Regular cardiac myocyte (primary cell): Measurements from ENCODE around the gene AP4M1. TPM values are rescaled to one million over a fixed set of nuclear protein-coding genes. Genes with fewer than 3 reads are reported as not detected.

Source experiments
- total RNA-seq: library from RNA; depleted of rRNA; stranded (reverse); fragments of >200 nt; gene quantifications from 2 replicates; pipeline ENCODE4 v1.2.3, GENCODE V29; 2014

AP4M1 gene, protein sequence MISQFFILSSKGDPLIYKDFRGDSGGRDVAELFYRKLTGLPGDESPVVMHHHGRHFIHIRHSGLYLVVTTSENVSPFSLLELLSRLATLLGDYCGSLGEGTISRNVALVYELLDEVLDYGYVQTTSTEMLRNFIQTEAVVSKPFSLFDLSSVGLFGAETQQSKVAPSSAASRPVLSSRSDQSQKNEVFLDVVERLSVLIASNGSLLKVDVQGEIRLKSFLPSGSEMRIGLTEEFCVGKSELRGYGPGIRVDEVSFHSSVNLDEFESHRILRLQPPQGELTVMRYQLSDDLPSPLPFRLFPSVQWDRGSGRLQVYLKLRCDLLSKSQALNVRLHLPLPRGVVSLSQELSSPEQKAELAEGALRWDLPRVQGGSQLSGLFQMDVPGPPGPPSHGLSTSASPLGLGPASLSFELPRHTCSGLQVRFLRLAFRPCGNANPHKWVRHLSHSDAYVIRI
- total RNA-seq: 16.5 and 22.0 TPM in 2 replicates

DNA sequence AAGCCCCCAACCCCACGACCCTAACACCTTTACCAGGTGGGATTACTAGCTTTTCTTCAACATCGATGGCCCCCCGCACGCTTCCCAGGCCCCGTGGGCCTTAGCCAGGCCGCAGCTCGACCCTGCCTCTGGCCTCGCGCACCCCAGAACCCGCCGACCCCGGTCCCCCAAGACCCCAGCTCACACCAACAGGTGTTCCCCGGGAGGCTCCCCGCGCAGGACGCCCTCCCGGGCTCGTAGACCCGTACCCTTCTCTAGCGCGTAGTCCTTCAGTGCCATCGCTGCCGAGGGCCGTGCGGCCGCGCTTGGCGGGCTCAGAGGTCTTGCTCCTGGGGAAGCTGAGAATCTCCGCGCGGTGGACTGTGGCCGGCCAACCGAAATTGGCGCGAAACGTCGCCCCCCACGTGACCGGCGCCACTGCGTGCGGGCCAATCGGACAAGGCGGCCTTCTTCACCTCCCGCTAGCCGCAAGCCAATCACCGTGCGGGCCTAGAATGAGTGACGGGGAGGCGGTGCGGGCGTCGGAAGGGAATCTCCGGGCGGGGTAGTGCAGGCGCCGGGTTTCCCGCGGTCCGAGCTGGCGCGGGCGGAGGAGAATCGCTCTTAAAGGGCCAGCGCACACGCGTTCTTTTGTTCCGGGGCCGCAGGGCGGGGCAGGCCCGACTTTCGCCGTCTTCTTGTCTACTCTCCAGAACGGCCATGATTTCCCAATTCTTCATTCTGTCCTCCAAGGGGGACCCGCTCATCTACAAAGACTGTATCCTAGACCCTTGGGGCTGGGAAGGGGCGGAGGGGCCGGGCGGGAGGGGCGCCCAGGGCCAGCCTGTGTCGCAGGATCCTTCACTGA is at the start of gene AP4M1, which contains the start of gene MCM7:
Gene AP4M1, plus strand, starts transcription at position 628 of the 847 bp plus-strand sequence. Its CDS starts 72 bp downstream, at position 700.
Gene MCM7, minus strand, starts transcription at position 382 of the 847 bp plus-strand sequence. Its CDS starts 103 bp downstream, at position 279.

DNA sequence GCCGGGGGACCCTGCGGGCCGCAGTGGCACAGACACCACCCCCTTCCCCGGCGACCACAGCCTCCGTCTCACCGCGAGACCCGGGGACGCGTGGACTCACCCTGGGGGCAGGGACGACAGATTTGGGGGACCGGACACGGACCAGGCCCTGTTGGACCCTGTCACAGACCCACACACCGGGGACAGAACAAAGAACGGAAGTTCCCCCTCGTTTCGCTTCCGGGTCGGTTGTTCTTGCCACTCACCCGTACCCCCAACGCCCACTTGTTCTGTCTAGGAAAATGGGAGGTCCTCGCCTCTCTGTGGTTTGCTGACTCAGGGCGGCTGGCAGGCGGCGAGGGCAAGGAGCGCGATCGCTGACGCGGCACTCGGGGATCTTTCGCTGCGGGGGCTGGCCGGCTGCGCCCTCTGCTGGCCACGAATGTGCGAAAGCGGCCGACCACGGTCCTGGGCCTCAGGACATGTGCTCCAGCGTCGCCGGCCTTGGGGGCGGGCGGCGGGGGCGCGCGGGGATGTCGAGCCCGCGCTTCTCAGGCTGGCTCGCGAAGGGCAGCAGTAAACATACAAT is 19.8 kb upstream of the AP4M1 start, which contains the start of gene ZNF3:
Gene ZNF3, minus strand, starts transcription at position 189 of the 568 bp plus-strand sequence. CDS start 4,366 bp downstream, outside the sequence.

DNA sequence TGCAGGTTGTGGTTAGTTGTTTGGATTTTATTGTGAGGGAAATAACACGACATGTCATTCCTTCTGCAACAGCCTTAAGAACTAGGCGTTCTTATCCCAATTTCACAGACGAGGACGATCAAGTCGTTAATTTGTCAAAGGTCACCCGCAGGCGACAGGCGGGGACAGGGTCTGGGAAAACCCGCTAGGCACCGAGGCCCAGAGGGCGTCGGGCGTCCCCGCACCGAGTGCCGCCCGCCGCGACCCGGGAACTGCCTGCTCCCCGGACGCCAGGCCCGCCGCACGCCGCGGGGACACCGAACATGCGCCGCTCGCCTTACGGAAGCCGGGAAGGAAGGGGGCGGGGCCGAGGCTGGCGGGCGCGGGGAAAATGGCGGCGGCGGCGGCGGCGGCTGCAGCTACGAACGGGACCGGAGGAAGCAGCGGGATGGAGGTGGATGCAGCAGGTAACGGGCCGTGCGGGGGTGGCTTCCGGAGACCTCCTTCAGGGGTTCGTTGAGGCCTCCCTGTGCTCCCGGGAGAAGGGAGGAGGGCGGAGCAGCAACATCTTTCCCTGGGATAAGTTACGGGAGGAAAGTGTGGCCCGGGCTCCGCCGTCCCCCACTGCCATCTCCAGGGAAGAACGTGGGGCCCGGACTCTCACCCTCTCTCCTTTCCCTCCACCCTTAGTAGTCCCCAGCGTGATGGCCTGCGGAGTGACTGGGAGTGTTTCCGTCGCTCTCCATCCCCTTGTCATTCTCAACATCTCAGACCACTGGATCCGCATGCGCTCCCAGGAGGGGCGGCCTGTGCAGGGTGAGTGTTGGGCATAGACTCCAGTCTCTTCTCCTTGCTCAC is 12.6 kb upstream of the AP4M1 start, which contains the start of gene COPS6:
Gene COPS6, plus strand, starts transcription at position 349 of the 837 bp plus-strand sequence. Its CDS starts 22 bp downstream, at position 371.

DNA sequence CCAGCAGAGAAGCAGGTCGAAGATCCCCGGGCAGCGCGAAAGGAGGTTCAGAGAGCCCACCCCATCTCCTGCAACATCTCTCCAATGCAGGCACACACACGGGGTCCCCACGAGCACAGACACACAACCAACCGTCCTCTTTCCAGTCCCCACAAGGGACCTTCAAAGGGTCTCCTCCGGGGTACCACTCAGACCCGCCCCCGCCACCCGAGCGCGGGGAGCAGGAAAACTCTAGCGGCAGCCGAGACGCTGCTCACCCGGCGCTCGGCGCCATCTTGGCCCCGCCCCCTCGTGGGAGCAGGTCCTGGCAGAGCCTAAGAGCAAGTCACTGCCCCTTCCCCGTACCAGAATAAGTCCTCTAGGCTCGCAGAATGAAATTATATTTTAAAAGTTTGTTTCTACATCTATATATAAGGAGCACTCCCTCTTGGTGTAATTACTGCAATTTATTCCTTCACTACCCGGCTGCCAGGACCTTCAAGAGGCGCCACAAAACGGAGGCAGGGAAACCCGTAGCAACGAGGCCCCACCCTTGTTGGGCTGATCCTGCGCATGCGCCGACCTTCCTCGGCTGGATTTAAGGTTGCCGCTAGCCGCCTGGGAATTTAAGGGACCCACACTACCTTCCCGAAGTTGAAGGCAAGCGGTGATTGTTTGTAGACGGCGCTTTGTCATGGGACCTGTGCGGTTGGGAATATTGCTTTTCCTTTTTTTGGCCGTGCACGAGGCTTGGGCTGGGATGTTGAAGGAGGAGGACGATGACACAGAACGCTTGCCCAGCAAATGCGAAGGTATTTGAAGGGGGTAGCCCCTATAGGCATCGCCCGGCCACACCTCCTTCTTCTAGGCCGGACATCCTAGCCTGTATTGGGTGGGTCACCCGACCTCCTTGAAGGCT is 17.9 kb downstream of the AP4M1 start, which contains the start of the genes CNPY4 and TAF6:
Gene CNPY4, plus strand, starts transcription at position 563 of the 898 bp plus-strand sequence. Its CDS starts 111 bp downstream, at position 674.
Gene TAF6, minus strand, starts transcription at position 287 of the 898 bp plus-strand sequence. CDS start 5,149 bp downstream, outside the sequence.

DNA sequence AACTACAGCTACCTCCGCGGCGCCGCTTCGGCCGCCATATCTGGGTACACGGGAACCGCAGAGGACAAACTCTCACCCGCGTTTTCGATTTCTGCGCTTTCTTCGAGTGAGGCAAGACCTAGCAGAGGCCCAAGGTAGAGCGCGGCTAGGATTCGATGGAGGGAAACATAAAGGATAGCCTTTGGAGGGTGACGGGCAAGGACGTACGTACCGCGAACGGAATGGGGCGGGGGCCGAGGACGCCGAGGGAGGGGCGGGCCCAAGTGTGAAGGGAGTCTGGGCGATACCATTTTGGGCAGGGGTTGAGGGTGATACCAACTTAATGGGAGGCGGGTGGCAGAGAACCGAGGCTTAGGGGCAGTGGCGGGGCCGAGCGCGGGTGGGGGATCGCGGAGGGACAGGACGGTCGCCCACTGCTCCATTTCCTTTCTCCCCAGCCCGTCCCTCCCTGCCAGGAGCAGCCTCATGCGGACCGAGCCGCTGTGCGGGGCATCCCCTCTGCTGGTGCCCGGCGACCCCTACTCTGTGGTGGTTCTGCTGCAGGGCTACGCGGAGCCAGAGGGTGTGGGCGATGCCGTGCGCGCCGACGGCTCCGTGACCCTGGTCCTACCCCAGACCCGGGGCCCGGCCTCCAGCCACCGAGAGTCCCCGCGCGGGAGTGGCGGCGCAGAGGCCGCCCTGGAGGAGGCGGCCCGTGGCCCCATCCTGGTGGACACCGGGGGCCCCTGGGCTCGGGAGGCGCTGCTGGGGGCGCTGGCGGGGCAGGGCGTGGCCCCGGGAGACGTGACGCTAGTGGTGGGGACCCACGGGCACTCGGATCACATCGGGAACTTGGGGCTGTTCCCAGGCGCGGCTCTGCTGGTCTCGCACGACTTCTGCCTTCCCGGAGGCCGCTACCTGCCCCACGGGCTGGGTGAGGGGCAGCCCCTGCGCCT is 25.8 kb downstream of the AP4M1 start, which contains the start of gene MBLAC1:
Gene MBLAC1, plus strand, starts transcription at position 37 of the 935 bp plus-strand sequence. Its CDS starts 429 bp downstream, at position 466.

DNA sequence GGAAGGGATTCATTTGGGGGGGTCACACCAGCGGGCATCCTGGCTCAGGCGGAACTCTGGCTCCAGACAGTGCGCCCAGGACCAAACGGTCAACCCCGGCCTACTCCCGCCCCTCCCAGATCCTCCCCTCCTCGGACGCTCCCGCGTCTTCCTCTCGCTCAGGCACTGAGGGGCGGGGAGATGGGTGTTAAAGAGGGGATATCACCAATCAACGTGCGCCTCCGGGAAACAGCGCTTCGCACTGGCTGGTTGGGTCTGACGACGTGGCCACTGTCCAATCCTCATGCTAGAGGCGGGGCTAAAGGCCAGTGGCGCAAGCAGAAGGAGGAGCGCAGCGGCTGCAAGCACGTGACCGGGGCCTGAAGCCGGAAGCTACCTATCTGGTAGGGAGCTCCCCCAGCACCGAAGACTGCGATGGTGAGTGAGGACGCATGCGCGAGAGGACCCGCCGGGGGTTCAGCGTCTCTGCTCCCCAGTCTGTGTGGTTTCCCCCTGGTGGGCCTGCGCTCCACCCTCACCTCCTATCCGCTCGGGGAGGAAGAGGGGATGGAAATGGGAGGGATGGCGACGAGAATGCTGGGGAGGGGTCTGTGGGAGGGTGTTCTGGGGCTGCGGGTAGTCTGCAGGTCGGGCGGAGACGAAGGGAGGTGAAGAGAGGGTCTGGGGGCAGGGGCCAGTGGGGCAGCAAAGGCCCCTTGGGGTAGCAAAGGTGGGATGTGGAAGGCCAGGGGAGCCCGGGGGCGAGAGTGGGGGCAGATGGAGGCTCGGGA is 47.3 kb downstream of the AP4M1 start, which contains the start of gene LAMTOR4:
Gene LAMTOR4, plus strand, starts transcription at position 360 of the 770 bp plus-strand sequence. Its CDS starts 55 bp downstream, at position 415.

Other genes starting within 250 kb of the AP4M1 start
- under 0.01 and 0.28 TPM in 2 replicates for gene OR2AE1, start 224.6 kb upstream of the AP4M1 start, total RNA-seq
- 16.7 and 22.8 TPM in 2 replicates for gene TRIM4, start 182.1 kb upstream of the AP4M1 start, total RNA-seq
- 0.19 and 0.28 TPM in 2 replicates for gene GJC3, start 172.0 kb upstream of the AP4M1 start, total RNA-seq
- not detected in 2 replicates for gene AZGP1, start 125.6 kb upstream of the AP4M1 start, total RNA-seq
- gene ZKSCAN1, start 86.0 kb upstream of the AP4M1 start, total RNA-seq: 35.3 and 49.3 TPM in 2 replicates
- gene ZSCAN21, start 51.9 kb upstream of the AP4M1 start, total RNA-seq: 7.9 and 11.8 TPM in 2 replicates
- gene ZNF3, start 19.9 kb upstream of the AP4M1 start, total RNA-seq: 17.4 and 20.0 TPM in 2 replicates
- 41.7 and 150 TPM in 2 replicates for gene COPS6, start 12.7 kb upstream of the AP4M1 start, total RNA-seq
- gene MCM7, start 246 bp upstream of the AP4M1 start, total RNA-seq: 20.0 and 148 TPM in 2 replicates
- 33.0 and 51.6 TPM in 2 replicates for gene TAF6, start 17.7 kb downstream of the AP4M1 start, total RNA-seq
- 39.9 and 57.2 TPM in 2 replicates for gene CNPY4, start 18.0 kb downstream of the AP4M1 start, total RNA-seq
- 2.5 and 4.2 TPM in 2 replicates for gene MBLAC1, start 25.3 kb downstream of the AP4M1 start, total RNA-seq
- gene LAMTOR4, start 47.3 kb downstream of the AP4M1 start, total RNA-seq: 71.7 and 78.1 TPM in 2 replicates
- gene TRAPPC14, start 57.1 kb downstream of the AP4M1 start, total RNA-seq: 2.8 and 6.9 TPM in 2 replicates
- 1.5 and 3.1 TPM in 2 replicates for gene GAL3ST4, start 67.0 kb downstream of the AP4M1 start, total RNA-seq
- gene GPC2, start 75.7 kb downstream of the AP4M1 start, total RNA-seq: 2.1 and 3.1 TPM in 2 replicates
- gene STAG3, start 76.3 kb downstream of the AP4M1 start, total RNA-seq: 1.1 and 4.8 TPM in 2 replicates
- gene PVRIG, start 118.3 kb downstream of the AP4M1 start, total RNA-seq: 0.19 TPM in 1 of 2 replicates, not detected in the other
- gene SPDYE3, start 206.1 kb downstream of the AP4M1 start, total RNA-seq: not detected in 2 replicates